ENCODE data around the gene C1orf87.

The C1orf87 gene

DNA sequence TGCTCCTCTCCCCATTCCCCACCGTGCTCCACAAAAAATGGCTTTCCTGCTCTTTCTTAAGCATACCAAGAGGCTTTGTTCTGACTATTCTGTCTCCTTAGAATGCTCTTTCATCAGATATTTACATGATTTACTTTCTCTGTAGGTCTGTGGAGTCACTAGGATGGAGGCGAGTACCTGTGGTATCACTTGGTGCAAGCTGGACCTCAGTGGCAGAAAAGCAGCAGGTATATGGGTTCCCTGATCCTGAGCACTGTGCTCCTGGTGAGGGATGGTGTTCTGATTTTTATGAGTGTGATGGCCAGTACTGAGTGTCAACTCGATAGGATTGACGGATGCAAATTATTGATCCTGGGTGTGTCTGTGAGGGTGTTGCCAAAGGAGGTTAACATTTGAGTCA is 10.0 kb downstream of the C1orf87 start:
- H3K9ac ChIP-seq (ENCODE audit: low read length): no peak overlapping the region
- no peaks in the 10 kb centered on the region for H4K20me1 ChIP-seq (ENCODE audit: insufficient read depth, low read length)
- no peak overlapping the region for H3K4me2 ChIP-seq (ENCODE audit: low read depth, low read length)
- no peaks in the 10 kb centered on the region for H3K27me3 ChIP-seq (replicated peaks; ENCODE audit: insufficient read depth, low read length)
- DNase-seq: no peak
- no peak overlapping the region for H2AFZ ChIP-seq (ENCODE audit: low read length)
- TF ChIP-seq EZH2 (optimal IDR thresholded peaks at IDR 0.05; ENCODE audit: low read depth, low read length): no peak
- TF ChIP-seq EZH2phosphoT487 (IDR thresholded peaks at IDR 0.05; ENCODE audit: low read length): no peak
- TF ChIP-seq, protein P1, sequence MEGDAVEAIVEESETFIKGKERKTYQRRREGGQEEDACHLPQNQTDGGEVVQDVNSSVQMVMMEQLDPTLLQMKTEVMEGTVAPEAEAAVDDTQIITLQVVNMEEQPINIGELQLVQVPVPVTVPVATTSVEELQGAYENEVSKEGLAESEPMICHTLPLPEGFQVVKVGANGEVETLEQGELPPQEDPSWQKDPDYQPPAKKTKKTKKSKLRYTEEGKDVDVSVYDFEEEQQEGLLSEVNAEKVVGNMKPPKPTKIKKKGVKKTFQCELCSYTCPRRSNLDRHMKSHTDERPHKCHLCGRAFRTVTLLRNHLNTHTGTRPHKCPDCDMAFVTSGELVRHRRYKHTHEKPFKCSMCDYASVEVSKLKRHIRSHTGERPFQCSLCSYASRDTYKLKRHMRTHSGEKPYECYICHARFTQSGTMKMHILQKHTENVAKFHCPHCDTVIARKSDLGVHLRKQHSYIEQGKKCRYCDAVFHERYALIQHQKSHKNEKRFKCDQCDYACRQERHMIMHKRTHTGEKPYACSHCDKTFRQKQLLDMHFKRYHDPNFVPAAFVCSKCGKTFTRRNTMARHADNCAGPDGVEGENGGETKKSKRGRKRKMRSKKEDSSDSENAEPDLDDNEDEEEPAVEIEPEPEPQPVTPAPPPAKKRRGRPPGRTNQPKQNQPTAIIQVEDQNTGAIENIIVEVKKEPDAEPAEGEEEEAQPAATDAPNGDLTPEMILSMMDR (IDR thresholded peaks at IDR 0.05; ENCODE audit: low read length): no peak
- H3K9me3 ChIP-seq (replicated peaks; ENCODE audit: insufficient read depth, low read length): no peaks in the 10 kb centered on the region
- H3K79me2 ChIP-seq (ENCODE audit: low read length): no peaks in the 10 kb centered on the region
- no peaks in the 10 kb centered on the region for H3F3A ChIP-seq (ENCODE audit: insufficient read depth, low read length)
- no peak overlapping the region for H3K27ac ChIP-seq (ENCODE audit: low read length)
- H3K9me2 ChIP-seq (replicated peaks; ENCODE audit: insufficient read depth, low read length): no peaks in the 10 kb centered on the region
- H3K4me1 ChIP-seq (ENCODE audit: low read length): no peaks in the 10 kb centered on the region
- no peak overlapping the region for H3K4me3 ChIP-seq (ENCODE audit: low read length)
- no peaks in the 10 kb centered on the region for H3K36me3 ChIP-seq (replicated peaks; ENCODE audit: insufficient read depth, low read length)

DNA sequence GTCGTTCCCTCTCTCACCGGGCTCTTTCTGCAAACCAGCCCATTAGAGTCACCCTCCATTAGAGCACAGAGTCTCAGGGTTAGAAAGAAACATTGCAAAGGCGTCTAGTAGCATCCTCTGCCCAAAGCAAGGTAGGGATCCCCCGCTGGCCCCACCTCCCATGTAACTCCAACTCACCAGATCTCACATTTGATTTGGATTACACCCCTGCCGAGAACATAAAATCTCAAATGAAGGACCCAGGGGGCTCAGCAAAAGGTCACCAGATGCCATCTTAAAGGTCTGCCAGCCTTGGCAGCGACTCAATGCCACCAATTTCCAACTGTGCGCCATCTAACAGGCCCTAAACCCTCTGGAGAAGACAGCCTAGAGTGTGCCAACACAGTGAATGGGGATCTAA is 14.1 kb downstream of the C1orf87 start:
- Histone ChIP-seq H3K4me3 (ENCODE audit: low read length) (no peak overlapping the region), H3K4me1 (ENCODE audit: low read length) (no peaks in the 10 kb centered on the region), H3K4me2 (ENCODE audit: low read depth, low read length) (no peak overlapping the region), H3F3A (ENCODE audit: insufficient read depth, low read length) (no peaks in the 10 kb centered on the region), H3K79me2 (ENCODE audit: low read length) (no peaks in the 10 kb centered on the region), H3K9me2 (replicated peaks; ENCODE audit: insufficient read depth, low read length) (no peaks in the 10 kb centered on the region), H3K9ac (ENCODE audit: low read length) (no peak overlapping the region), H2AFZ (ENCODE audit: low read length) (no peak overlapping the region), H3K9me3 (replicated peaks; ENCODE audit: insufficient read depth, low read length) (no peaks in the 10 kb centered on the region), H3K27me3 (replicated peaks; ENCODE audit: insufficient read depth, low read length) (no peaks in the 10 kb centered on the region), H4K20me1 (ENCODE audit: insufficient read depth, low read length) (no peaks in the 10 kb centered on the region), H3K27ac (ENCODE audit: low read length) (no peak overlapping the region), H3K36me3 (replicated peaks; ENCODE audit: insufficient read depth, low read length) (no peaks in the 10 kb centered on the region)
- DNase-seq: no peak
- TF ChIP-seq, protein P1 (IDR thresholded peaks at IDR 0.05; ENCODE audit: low read length): no peak
- no peak for TF ChIP-seq EZH2phosphoT487 (IDR thresholded peaks at IDR 0.05; ENCODE audit: low read length)
- TF ChIP-seq EZH2 (optimal IDR thresholded peaks at IDR 0.05; ENCODE audit: low read depth, low read length): no peak

DNA sequence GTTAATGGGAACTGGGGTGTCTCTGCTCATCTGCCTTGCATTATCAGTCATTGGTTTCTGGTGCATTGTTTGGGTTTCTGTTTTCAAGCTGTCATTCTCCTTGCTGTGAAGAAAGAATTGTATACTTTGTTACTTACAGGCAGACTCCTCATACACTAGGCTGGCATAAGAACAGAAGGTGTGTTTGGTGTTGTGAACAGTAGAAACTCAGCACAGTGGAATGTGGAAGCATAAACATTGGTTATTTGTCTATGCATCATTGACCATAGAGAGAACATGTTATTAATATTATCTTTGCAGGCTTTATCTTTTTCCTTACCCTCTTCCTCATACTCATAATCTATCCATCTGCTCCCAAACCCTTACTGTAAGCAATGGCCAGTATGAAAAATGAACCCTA is 18.2 kb downstream of the C1orf87 start:
- Histone ChIP-seq H2AFZ (ENCODE audit: low read length) (no peak overlapping the region), H3K27me3 (replicated peaks; ENCODE audit: insufficient read depth, low read length) (no peaks in the 10 kb centered on the region), H3K4me3 (ENCODE audit: low read length) (no peak overlapping the region), H3K9me2 (replicated peaks; ENCODE audit: insufficient read depth, low read length) (no peaks in the 10 kb centered on the region), H3K4me1 (ENCODE audit: low read length) (no peaks in the 10 kb centered on the region), H3K9ac (ENCODE audit: low read length) (no peak overlapping the region), H3K4me2 (ENCODE audit: low read depth, low read length) (no peak overlapping the region), H3K27ac (ENCODE audit: low read length) (no peak overlapping the region), H3F3A (ENCODE audit: insufficient read depth, low read length) (no peaks in the 10 kb centered on the region), H3K36me3 (replicated peaks; ENCODE audit: insufficient read depth, low read length) (no peaks in the 10 kb centered on the region), H4K20me1 (ENCODE audit: insufficient read depth, low read length) (no peaks in the 10 kb centered on the region), H3K79me2 (ENCODE audit: low read length) (no peaks in the 10 kb centered on the region), H3K9me3 (replicated peaks; ENCODE audit: insufficient read depth, low read length) (no peaks in the 10 kb centered on the region)
- no peak for TF ChIP-seq EZH2phosphoT487 (IDR thresholded peaks at IDR 0.05; ENCODE audit: low read length)
- TF ChIP-seq EZH2 (optimal IDR thresholded peaks at IDR 0.05; ENCODE audit: low read depth, low read length): no peak
- TF ChIP-seq, protein P1 (IDR thresholded peaks at IDR 0.05; ENCODE audit: low read length): no peak
- no peak for DNase-seq
